HG02642 (cell line): ENCODE measurements around the gene PTRH2.

Experiments
- ATAC-seq: cut with Tn5 transposase; IDR thresholded peaks from one replicate; pipeline ENCODE4 v1.9.1; 2021; ENCODE audit warnings: mild to moderate bottlenecking; ENCODE audit not compliant: unreplicated experiment, poor library complexity

The PTRH2 gene

GRCh38 chr17:59723041-59723440 is 15.8 kb upstream of the PTRH2 start:
- no peak for ATAC-seq

DNA sequence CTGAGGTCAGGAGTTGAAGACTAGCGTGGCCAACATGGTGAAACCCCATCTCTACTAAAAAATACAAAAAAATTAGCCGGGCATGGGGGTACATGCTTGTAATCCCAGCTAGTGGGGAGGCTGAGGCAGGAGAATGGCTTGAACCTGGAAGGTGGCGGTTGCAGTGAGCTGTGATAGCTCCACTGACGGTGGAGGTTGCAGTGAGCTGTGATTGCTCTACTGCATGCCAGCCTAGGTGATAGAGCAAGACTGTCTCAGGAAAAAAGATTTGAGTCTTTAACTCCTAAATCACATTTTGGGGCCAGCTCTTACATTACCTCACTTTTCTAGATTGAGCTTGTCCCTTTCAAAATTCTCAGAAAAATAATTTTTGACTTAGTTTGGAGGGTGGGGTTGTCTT is 15.4 kb upstream of the PTRH2 start:
- no peak for ATAC-seq

GRCh38 chr17:59719526-59719925 is 12.3 kb upstream of the PTRH2 start:
- no peak for ATAC-seq

- no peak for ATAC-seq
Measured at GRCh38 chr17:59716427-59716826, 9.2 kb upstream of the PTRH2 start.

- no peak for ATAC-seq
Measured at GRCh38 chr17:59714255-59714654, 7.0 kb upstream of the PTRH2 start.

DNA sequence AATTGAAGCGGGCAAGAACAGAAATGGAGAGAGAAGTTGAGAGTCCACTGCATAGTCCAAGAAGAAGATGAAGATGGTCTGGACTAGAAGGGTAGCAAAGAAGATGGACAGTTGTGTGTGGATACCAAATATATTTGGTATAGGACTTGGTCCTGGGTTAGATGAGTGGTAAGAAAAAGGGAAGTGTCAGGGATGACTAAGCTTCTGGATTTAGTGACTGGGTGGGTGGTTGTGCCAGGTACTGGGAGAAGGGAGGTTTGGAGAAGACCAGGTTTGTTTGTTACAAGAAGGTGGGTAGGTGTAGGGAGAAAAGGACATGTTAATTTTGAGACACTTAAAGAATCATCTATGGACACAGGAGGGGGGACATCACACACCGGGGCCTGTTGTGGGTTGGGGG is 5.6 kb upstream of the PTRH2 start:
- no peak for ATAC-seq

- no peak for ATAC-seq
Measured at GRCh38 chr17:59711936-59712335, 4.7 kb upstream of the PTRH2 start.

GRCh38 chr17:59707971-59708430 is 771 bp upstream of the PTRH2 start:
- no peak for ATAC-seq

- ATAC-seq, result no peak
Measured at GRCh38 chr17:59702304-59702703, 4.9 kb downstream of the PTRH2 start.

GRCh38 chr17:59699786-59700185 is 7.4 kb downstream of the PTRH2 start:
- ATAC-seq, result no peak

- ATAC-seq, result no peak
Measured at GRCh38 chr17:59699218-59699617, 8.0 kb downstream of the PTRH2 start.

DNA sequence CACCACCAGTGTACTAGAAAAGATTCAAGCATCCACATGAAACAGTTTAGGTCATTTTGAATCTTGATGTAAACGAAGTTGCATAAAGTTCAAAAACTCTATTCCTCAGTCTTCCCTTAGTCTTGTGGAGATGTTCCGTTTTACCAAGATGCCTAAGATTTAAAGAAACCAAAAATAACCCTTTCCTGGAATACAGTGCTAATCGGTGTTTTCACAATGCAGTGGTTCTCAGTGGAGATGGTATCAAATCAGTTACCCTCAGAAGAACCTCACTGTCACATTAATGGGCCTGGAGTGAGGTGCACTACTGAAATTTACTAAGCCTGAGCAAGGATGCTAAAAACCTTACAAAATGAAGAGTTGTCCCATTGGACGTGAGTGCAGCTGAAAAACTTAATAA is 9.1 kb downstream of the PTRH2 start:
- ATAC-seq, result no peak

- no peak for ATAC-seq
Measured at GRCh38 chr17:59696682-59697277, 10.4 kb downstream of the PTRH2 start.

- ATAC-seq, result no peak
Measured at GRCh38 chr17:59695945-59696681, 11.1 kb downstream of the PTRH2 start.

GRCh38 chr17:59694344-59694743 is 12.9 kb downstream of the PTRH2 start:
- no peak for ATAC-seq

GRCh38 chr17:59693582-59693981 is 13.6 kb downstream of the PTRH2 start:
- no peak for ATAC-seq

DNA sequence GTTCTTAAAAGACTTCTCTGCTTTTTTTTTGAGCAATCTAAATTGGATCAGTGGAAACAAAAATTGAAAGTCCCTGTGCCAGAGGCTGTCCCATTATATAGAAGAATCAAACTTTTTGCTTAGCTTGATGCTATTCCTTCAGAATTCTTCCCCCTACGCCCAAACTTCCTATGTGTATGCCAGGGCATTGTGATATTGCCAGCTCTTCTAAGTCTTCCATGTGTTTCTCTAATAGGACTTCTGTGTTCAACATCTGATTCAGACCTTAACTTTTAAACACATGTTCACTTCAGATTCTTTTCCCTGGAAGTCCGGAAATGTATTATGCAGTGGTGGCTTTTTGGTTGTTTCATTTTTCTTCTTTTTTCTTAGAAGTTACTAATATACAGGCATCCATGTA is 18.7 kb downstream of the PTRH2 start:
- ATAC-seq, result no peak

DNA sequence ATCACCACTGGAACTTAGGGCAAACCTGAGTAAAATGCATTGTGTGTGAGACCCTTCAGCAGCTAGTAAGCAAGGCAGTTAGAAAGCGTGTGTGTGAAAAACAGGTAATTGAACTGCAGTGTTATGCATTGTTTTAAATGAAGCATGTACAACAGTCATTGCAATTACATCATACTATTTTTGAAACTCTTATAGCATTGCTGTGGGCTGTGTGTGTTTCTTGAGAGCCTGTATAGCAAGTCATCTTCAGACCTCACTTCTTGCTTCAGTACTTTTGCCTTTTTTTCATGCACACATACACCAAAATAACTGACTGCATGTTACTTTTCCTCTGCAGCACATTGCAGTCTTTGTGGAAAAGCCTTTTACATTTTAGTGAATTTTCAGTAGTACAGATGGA is 19.2 kb downstream of the PTRH2 start:
- no peak for ATAC-seq

- ATAC-seq, result no peak
Measured at GRCh38 chr17:59684967-59685366, 22.3 kb downstream of the PTRH2 start.

DNA sequence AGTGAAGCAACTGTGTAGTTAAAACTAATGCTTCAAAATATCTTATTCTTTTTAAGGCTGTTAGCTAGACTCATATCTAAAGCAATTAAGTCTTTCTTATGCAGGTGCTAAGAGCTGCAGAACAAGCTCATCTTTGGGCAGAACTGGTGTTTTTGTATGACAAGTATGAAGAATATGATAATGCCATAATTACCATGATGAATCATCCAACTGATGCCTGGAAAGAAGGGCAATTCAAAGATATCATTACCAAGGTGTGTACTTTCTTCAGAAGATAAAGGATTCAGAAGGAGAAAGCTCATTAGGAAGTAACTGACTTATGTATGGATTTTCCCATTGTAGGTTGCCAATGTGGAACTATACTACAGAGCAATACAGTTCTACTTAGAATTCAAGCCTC is 23.9 kb downstream of the PTRH2 start:
- ATAC-seq, result no peak

GRCh38 chr17:59680314-59680713 is 26.9 kb downstream of the PTRH2 start:
- no peak for ATAC-seq

GRCh38 chr17:59678918-59679317 is 28.3 kb downstream of the PTRH2 start:
- no peak for ATAC-seq
